ENCODE results near the gene SRGAP3.

DNA sequence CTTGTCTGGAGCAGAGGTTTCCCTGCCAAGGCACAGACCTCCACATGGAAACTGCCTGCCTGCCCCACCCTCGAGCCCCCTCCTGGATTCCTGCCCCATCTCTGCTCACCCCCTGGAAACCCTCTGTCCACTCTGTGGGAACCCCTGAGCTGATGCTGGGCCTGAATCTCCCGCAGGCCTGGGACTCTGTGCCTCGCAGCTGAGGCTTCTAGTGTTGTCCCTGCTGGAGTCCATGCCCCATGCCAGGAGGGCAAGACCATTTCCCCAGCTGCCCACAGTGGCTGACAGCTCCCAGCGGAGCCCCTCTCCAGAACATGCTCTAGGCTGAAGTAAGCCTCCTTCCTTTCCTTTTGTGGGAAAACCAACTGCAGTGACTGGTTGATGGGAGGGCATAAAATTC lies 46.9 kb downstream of the SRGAP3 start:
- TF ChIP-seq, protein P1, sequence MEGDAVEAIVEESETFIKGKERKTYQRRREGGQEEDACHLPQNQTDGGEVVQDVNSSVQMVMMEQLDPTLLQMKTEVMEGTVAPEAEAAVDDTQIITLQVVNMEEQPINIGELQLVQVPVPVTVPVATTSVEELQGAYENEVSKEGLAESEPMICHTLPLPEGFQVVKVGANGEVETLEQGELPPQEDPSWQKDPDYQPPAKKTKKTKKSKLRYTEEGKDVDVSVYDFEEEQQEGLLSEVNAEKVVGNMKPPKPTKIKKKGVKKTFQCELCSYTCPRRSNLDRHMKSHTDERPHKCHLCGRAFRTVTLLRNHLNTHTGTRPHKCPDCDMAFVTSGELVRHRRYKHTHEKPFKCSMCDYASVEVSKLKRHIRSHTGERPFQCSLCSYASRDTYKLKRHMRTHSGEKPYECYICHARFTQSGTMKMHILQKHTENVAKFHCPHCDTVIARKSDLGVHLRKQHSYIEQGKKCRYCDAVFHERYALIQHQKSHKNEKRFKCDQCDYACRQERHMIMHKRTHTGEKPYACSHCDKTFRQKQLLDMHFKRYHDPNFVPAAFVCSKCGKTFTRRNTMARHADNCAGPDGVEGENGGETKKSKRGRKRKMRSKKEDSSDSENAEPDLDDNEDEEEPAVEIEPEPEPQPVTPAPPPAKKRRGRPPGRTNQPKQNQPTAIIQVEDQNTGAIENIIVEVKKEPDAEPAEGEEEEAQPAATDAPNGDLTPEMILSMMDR (conservative IDR thresholded peaks at IDR 0.05; ENCODE audit: low read depth, low read length) = no peak
- TF ChIP-seq EZH2 (IDR thresholded peaks at IDR 0.05; ENCODE audit: borderline replicate concordance, low read depth, low read length, poor library complexity, severe bottlenecking) = no peak

Measured in A673 (cell line).